Stimulated activated CD4-positive, alpha-beta T cell treated with anti-CD3 and anti-CD28 coated beads, Interleukin-1b, Interleukin-23, amount 100 ng/mL, for 4 hours (primary cell): ENCODE measurements around the gene TTLL9.

Experiments used
- DNase-seq, 2 donors: peaks; one replicate each; pipeline ENCODE4 v3.0.0-alpha.2; 2020; ENCODE audit warnings: low read depth in 2 of 2

TTLL9 gene

DNA sequence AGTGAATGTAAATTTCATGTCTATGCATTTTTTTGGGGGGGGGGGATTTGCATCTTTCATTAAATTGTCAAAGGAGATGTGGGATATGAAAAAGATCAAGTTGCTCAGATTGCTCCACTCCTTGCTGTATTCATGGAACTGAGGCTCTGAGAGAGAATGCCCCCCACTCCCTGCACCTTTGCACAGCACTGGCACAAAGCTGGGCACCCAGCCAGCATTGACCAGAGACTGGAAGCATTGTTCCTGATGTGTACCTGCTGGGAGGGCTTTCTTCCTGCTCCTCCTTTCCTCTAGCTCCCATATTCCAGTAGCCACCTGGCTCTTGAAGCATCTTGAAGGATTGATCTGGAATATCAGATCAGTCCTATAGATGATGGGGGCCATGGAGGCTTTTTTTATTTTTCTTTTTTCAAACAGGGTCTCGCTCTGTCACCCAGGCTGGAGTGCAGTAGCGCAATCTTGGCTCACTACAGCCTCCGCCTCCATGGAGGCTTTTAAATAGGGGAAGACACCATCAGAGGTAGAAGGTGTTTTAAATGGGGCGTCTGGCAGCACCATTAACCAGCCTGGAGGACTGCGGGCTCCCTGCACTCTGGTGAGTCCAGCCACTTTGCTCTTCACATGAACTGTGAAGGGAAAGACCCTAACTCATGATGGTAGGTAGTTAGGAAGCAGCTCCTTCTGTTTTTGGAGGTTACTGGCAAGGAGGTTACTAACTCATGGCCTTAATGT is 11.0 kb upstream of the TTLL9 start:
- no peak for DNase-seq

DNA sequence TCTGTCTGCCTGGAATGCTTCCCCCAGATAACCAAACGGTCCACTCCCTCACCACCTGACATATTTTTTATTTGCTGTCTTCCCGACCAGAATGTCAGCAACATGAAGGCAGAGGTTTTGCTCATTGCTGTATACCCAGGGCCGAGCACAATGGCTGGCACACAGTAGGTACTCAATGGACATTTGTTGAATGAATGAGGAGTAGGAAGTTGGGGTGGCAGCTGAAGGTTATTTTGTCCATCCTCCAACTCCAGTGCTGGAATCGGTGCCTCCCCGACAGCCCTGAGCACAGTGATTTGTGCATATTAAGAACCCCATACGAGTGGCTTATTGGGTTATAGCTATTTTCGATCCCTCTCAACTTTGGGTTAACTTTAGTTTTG is 10.4 kb upstream of the TTLL9 start:
- no peak for DNase-seq

DNA sequence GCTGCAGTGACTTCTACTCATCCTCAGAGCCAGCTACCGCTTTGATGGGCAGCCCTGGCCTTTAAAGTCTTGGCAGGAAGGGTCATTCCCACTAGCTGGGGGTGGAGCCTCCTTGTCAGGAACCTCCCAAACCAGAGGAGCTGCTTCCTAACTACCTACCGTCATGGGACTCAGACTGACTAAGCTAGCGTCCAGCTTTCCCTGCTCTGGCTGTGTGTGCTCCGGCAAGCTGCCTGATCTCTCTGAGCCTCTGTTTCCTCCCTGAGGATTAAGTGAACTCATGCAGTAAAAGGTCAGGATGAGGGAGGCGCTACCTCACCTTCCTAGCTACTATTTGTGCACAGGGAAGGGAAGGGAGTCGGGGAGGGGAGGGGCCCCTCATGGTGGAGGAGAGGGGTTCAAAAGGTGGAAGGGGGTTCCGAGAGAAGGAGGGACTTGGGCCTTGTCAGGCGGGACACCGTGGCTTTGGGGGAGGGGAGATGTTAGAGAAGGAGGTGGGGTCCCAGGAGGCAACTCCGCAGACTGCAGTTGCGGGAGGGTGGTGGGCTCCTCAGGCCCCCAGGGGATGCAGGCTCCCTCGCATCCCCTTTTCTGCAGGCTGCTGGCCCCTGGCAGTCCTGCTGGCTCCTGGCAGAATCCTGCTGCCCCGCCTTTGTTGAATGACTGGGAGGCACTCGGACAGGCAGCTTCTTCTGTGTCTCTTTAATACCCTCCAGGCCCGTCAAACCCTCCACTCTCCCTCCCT is 9.9 kb upstream of the TTLL9 start:
- DNase-seq, result no peak

DNA sequence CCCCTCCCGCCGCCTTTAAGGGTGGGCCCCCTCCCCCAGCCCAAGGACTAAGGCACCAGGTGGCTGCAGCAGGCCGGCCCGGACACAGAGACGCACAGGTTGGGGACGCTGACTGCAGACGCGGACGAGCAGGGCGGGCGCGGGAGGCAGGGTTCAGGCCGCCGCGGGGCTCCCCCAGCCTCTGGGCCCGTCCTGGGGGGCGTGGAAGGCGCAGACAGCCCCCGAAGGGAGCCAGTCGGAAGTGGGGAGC is 9.4 kb upstream of the TTLL9 start:
- DNase-seq, result no peak

DNA sequence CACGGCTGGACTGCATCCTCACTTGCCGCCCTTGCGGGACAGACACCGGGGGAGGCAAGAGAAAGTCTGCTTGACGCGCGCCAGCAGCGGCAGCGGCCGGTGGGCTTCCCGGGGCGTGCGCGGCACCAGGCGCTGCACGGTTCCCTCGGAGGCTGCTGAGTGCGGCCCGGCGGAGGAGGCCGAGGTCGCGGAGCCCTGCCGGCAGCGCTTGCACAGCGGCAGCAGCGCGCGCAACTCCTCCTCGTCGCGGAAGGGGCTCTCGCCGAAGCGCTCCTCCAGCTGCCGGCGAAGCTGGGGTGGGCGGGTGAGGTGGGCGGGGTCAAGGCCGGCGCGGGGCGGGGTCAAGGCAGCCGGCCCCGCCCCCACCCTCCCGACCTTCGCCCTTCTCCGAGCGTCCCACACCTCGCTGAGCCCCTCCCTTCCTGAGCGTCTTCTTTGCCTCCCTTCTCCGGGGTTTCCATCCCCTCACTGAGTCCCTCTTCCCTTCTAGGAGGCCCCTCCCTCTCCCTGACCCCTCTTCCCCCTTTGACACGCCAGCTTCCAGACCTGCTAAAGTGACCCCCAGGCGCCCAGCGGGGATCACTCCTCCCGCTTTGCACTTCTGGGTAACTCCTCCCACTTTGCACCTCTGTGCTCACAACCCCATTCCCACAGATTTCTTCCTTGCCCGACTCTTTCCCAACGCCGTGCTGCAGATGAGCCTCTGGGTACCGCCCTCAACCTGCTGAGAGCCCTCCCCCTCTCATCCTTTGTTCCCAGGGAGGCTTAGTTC is 8.9 kb upstream of the TTLL9 start:
- DNase-seq, result peak; percentile 48 to 61

DNA sequence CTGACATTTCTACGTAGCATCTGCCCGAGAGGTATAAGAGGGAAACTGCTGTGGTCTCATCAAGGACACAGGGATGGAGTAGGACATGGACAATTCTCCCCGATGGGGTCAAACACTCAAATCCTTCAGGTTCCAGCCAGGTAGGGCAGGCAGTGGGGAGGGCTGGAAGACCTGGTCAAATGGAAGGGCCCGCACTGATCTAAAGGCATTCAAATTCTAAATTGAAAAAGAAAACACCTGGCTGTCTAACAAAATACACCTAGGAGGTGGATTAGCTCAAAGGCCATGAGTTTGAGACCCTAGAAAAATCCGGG is 8.3 kb upstream of the TTLL9 start:
- DNase-seq, result no peak

DNA sequence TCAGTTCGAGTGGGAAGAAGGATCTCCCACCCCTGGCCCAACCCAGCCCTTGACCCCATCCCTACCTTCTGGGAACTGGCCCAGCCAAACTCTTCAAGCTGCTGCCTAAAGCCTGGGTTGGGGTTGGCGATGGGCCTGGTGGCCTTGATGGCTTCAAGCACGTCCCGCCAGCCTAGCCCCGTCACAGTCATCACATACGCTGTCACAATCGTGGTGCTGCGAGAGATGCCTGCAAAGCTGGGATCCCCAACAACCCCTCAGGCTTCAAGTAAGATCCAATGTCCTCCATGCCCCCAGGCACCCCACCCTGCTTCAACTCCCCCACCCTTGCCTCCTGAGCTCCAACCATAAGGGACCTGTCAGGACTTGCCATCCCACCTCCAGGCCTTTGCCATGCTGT is 7.9 kb upstream of the TTLL9 start:
- no peak for DNase-seq

DNA sequence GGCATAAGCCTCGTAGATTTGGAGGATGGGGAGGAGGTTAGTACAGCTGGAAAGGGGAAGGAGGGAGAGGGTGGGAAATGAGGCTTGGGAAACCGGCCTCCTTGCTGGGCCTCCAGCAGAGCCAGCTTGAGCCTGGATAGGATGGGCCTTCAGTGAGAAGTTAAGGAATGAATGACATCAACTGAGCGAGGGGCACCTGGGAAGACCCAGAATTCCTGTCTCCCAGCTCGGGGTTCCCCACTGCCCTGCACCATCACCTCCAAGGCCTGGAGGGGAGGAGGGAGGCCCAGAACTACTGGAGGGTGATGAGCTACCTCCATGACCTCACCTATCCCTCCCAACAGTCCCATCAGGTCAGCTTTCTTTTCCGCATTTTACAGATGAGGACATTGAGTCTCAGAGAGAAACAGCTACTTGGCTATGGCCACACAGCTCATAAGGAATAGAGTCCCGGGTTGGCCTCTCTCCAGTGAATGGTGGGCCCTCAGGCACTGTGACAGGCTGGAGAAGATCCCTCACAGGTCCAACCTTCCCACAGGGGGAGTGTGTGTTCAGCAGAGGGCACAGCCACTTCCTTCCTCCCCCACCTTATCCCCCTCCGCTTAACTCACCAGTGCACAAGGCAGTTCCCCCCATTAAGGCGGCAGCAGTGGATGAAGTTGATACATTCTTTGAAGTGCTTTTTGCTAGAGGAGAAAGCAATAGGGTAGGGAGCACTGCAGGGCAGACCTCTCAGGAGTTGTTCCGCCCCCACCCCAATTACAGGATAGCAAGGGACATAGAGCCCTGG is 6.9 kb upstream of the TTLL9 start:
- DNase-seq, result no peak

DNA sequence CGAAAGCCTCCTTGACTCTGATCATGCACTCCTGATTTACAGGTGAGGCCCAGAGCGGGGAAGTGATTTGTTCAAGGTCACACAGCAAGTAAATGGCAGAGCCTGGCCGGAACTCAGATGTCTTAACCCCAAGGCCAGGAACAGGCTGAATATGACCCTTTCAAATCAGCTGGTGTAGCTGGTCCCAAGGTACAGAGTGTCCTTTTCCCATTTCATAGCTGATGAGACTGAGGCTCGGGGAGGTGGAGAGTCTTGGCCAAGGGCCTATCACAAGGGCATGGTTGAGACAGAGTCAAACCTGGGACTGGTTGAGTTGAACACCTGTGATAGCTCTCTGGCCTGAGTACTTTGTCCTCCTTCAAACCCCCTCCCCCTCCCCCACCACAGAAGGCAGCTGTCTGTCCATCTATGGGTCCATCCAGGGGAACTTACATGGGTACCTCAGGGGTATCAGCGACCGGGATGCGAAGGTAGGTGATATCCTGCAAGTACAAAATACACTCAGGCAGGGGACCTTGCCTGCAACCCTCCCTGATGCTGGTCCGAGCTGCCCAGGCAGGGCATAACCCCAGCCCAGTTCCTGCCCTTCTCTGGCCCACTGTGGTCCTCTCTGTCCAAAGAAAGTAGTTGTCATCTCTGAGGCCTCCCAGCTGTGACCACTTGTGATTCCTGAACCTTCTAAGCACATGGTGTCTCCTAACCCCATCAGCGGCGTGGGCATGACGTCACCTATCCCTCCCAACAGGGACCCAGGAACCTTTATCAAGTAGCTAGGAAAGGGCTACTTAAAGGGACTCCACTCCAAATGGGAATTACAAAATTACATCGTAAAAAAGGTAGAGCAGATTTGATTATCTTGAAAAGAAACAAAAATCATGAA is 5.7 kb upstream of the TTLL9 start:
- no peak for DNase-seq

DNA sequence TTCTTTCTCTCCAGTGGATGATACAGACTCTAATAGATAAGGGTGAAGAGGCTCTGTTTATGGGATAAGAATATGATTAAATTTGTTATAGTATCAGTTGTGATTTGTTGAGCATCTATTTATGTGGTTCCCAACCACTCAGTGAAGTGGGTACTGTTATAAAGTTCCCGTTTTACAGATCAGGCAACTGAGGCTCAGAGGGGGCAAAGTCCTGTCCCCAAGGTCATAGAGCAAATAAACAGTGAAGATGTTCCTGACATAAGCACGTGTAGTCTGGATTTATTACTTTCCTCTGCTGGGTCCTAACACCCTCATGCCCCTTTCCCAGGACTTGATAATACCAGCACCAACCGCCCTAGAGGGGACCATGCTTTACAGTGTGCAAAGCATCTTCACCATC is 4.2 kb upstream of the TTLL9 start:
- DNase-seq, result no peak

DNA sequence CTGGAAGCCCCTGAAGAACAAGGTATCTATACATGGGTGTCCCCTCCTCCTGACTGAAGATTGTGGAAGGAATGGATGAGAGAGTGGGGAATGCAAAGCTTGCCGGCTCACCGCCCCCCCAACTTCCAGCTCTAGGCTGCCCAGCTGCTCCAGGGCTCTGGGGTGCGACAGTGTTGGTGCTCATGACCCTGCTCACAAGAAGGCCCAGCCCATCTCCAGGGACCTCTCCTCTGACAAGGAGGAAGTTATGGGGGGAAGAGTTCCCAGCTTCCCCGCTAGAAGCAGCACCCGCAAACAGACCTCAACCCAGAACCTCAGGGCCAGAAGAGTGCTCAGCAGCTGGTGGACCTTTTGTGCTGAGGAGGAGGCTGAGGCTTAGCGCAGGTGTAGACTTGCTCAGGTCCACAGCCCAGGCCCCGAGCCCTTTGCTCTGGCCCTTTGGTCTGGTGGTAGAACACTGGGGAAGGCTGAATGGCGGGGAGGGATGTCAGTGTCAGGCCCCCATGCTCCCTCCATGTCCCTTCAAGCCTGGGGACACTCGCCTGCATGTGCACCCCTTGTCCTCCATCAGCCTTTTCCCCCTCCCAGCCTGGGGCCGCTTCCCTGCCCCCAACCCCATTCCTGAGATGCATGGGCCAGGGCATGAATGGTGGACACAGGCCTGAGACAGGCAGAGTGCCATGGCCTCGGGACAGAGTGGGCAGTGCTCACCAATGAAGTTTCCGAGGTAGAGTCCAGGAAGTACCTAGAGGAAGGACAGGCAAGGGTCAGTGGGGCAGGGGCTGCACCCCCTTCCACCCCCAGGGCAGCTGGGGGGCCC is 1.4 kb upstream of the TTLL9 start:
- DNase-seq, result no peak

DNA sequence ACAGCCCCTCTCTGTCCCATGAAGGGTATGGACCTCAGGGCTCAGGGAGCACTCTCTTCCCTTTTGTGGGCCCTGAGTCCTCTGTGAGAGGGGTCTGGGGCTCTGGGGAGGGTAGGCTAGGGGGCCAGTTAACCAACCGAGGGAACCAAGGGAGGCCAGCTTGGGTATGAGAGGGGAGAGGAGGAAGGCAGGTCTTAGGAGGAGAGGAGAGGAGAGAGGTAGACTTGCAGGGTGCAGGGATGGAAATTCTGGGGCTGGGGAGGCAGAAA is 827 bp upstream of the TTLL9 start:
- DNase-seq, result no peak

DNA sequence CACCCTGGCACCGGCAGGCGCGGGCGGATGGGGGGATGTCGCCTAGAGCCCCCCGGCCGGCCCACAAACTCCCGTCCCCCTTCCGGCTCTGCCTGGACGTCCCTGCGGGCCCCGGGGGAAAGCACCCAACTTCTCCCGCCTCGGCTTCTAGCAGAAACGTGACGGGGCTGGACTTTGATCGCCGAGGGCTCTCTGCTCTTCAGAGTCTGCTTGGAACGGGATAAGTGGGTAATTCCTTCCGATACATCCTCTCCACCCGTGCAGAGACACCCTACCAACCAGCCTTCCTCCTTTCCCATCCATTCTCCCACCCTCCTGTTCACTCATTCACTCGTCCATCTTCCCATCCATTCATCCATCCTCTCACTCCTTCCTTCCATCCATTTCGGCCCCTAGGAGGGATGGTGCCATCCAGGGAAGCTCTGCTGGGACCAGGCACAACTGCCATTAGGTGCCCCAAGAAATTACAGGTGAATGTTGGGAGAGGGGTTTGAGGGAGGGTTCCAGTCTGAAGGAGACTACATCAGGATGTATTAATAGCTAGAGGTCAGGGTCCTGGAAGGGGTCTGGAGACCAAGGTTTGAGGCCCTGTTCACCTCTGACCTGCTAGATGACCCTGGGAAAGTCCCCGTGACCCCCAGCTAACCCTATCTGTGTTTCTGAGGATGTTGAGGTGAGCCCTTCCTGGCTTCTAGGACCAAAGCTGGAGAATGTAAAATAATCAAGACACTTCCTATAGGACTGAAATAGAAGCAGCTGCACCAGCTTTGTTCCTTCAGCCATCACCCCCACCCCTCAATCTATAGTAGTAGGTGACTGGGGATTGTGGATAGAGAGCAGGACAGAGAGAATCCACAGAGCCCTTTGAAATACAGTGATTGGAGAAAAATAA is 538 bp downstream of the TTLL9 start:
- DNase-seq, result no peak

DNA sequence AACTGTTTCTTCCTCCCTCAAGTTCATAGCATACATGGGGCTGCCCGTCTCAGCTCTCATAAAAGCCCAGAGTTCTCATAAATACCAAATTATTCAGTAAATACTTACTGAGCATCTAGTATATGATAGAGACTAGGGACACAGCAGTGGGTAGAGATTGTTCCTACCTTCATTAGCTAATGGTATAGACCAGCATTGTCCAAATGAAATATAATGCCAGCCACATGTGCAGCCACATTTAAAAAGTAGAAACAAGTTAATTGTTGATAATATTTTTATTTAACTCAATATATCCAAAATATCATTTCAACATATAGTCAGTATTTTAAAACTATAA is 1.2 kb downstream of the TTLL9 start:
- no peak for DNase-seq

DNA sequence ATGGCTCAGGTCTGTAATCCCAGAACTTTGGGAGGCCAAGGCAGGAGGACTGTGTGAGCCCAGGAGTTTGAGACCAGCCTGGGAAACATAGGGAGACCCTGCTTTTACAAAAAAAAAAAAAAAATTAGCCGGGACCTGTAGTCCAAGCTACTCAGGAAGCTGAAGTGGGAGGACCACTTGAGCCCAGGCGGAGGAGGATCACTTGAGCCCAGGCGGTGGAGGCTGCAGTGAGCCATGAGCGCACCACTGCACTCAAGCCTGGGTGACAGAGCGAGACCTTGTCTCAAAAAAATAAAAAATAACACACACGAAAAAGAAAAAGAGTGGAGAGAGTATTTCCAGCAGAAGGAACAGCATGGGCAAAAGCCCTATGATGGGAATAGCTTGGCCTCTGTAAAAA is 2.0 kb downstream of the TTLL9 start:
- DNase-seq, result no peak

DNA sequence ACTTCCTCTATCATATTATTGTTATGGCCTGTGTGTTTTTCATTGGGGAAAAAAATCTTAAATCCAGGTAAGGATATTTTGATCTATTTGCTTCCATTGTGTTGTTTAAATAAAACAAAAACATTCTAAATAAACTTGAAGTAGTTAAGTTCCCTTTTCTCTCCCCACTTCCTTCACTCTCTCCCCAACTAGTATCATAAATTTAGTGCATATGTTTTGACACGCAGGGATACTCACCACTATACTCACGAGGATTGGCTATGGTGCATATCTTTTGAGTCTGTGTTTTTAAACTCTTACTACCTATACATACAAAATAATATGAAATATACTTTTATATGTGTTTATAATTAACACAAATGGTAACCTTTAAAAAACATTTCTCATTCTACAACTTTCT is 5.2 kb downstream of the TTLL9 start:
- DNase-seq, result no peak

DNA sequence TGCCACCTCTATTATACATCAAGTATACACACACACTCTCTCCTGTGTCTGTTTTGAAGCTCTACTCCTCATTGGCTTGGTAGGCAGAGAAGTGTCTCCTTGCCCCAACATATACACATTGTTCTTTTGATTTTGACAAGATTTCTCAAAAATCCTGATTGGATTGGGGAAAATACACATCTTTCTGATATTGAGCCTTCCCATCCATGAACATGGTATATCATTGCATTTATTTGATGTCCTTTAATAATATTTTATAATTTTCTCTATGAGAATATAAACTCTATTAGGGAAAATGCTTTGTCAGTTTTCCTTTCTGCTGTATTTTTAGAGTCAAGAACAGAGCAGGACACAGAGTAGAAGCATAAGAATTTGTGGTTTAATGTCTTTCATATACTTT is 7.2 kb downstream of the TTLL9 start:
- DNase-seq, result no peak

DNA sequence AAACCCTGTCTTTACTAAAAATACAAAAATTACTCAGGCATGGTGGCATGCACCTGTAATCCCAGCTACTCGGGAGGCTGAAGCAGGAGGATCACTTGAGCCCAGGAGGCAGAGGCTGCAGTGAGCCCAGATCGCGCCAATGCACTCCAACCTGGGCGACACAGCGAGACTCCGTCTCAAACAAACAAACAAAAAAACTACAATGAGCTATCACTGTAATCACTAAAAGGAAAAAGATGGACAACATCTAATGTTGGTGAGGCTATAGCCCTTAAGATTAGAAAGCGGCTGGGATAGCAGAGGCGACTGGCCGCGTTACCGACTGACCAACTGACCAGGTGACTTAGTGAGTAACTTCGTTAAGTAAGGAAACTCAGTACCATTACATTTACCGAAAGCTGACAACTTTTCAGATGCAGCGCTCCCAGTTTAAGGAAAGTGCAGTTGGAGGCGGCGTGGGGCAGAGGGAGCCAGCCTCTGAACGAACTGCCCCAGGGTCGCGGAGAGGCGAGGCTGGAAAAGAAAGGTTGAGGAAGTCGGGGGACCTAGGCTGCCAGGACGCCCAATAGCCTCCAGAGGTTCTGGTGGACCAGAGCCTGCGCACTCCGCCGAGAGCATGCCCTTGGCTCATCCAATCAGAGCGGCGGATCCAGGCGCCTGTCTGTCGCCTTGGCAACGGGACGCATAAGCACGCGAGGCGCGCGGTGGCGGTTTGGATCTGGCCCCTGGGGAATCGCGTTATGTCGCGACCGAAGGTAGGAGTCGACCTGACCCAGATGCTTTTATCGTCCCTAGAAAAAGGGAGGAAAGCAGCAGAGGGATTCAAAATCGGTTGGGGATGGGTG is 8.9 kb downstream of the TTLL9 start:
- peak; percentile 50 to 68 for DNase-seq

DNA sequence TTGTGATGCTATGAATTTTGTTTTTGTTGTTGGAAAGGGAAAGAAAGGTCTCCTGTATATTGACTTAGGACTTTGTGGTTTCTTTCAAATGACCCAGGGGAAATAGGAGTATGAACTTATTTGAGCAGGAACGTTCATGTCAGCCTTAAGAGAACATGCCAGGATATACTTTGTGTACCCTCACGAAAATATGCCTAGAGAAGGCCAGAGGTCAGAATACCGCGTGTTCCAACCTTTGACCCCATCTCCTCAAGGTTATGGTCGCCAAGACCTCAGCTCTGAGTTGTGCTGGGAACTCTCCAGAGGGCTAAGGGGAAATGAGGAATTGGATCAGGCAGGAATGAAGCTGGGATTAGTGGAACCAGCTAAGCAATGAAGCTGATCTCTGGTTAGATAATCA is 11.5 kb downstream of the TTLL9 start:
- DNase-seq, result no peak
